HG02973 (cell line): ENCODE data around the gene CCL5.
"Not testable (repeated sequence)": the region's sequence is repeated elsewhere in the genome, so short reads cannot be mapped to it uniquely, and the experiment has no call there.

Experiments
- ATAC-seq: cut with Tn5 transposase; IDR thresholded peaks from one replicate; pipeline ENCODE4 v1.9.1; 2021; ENCODE audit warnings: moderate library complexity; ENCODE audit not compliant: unreplicated experiment

Gene CCL5

GRCh38 chr17:35900280-35900679 is 20.1 kb upstream of the CCL5 start:
- ATAC-seq = no peak

GRCh38 chr17:35898283-35899070 is 18.3 kb upstream of the CCL5 start:
- no peak for ATAC-seq

GRCh38 chr17:35897772-35898171 is 17.6 kb upstream of the CCL5 start:
- not testable (repeated sequence) for ATAC-seq

- no peak for ATAC-seq
These were observed 15.8 kb upstream of the CCL5 start for GRCh38 chr17:35895636-35896587.

- ATAC-seq = no peak
These were observed 14.0 kb upstream of the CCL5 start for GRCh38 chr17:35894206-35894605.

GRCh38 chr17:35893751-35894150 is 13.6 kb upstream of the CCL5 start:
- no peak for ATAC-seq

- ATAC-seq = no peak
These were observed 12.2 kb upstream of the CCL5 start for GRCh38 chr17:35892091-35893035.

GRCh38 chr17:35891269-35891668 is 11.1 kb upstream of the CCL5 start:
- ATAC-seq = no peak

- no peak for ATAC-seq
These were observed 10.6 kb upstream of the CCL5 start for GRCh38 chr17:35890774-35891155.

GRCh38 chr17:35889818-35890773 is 9.9 kb upstream of the CCL5 start:
- no peak for ATAC-seq

GRCh38 chr17:35889241-35889640 is 9.1 kb upstream of the CCL5 start:
- no peak for ATAC-seq

- no peak for ATAC-seq
These were observed 1.8 kb downstream of the CCL5 start for GRCh38 chr17:35878361-35878760.

- no peak for ATAC-seq
These were observed 2.7 kb downstream of the CCL5 start for GRCh38 chr17:35877345-35878029.

GRCh38 chr17:35876534-35876933 is 3.6 kb downstream of the CCL5 start:
- no peak for ATAC-seq

- no peak for ATAC-seq
These were observed 4.4 kb downstream of the CCL5 start for GRCh38 chr17:35875800-35876139.

- ATAC-seq = no peak
These were observed 4.9 kb downstream of the CCL5 start for GRCh38 chr17:35875072-35875799.

- ATAC-seq = no peak
These were observed 7.8 kb downstream of the CCL5 start for GRCh38 chr17:35872196-35872980.
